Activated CD8-positive, alpha-beta T cell treated with anti-CD3 and anti-CD28 coated beads for 36 hours (primary cell): ENCODE results near the gene WSB1. TPM values are rescaled to one million over a fixed set of nuclear protein-coding genes. Genes with fewer than 3 reads are reported as not detected.
"Not testable (repeated sequence)": the region's sequence is repeated elsewhere in the genome, so short reads cannot be mapped to it uniquely, and the experiment has no call there.

Source experiments
- ATAC-seq: fragments of 200-7000 bp; cut with Tn5 transposase; one replicate; pipeline ENCODE4 v1.10.0; 2021; ENCODE audit warnings: mild to moderate bottlenecking, moderate library complexity
- CTCF ChIA-PET: fragments of 350-600 bp; sonication (Branson Sonifier 250); formaldehyde crosslinking; loops from one replicate; lab custom pipeline; 2021; ENCODE audit warnings: antibody characterized with exemption; lab: Charles Lee
- POLR2A ChIA-PET: fragments of 350-600 bp; sonication (Branson Sonifier 250); formaldehyde crosslinking; loops from one replicate; lab custom pipeline; 2021; ENCODE audit warnings: antibody characterized with exemption; lab: Charles Lee
- DNase-seq: peaks from one replicate; pipeline ENCODE4 v3.0.0-alpha.2; 2020
- H3K27ac Mint-ChIP-seq: one replicate; pipeline ENCODE4 v1.8.0; 2021; ENCODE audit warnings: mild to moderate bottlenecking, mixed read lengths
- H3K27me3 Mint-ChIP-seq: one replicate; pipeline ENCODE4 v1.8.0; 2021; ENCODE audit warnings: mixed read lengths
- H3K36me3 Mint-ChIP-seq: one replicate; pipeline ENCODE4 v1.8.0; 2021; ENCODE audit warnings: low read depth, mixed read lengths
- H3K4me1 Mint-ChIP-seq: one replicate; pipeline ENCODE4 v1.8.0; 2021; ENCODE audit warnings: low read depth, mixed read lengths
- H3K4me3 Mint-ChIP-seq: one replicate; pipeline ENCODE4 v1.8.0; 2021; ENCODE audit warnings: mild to moderate bottlenecking, moderate library complexity, mixed read lengths
- H3K9me3 Mint-ChIP-seq: one replicate; pipeline ENCODE4 v1.8.0; 2021; ENCODE audit warnings: mixed read lengths
- CTCF ChIP-seq: fragments of 200-600 bp; IDR thresholded peaks from one replicate; pipeline ENCODE4 v1.8.0; 2022; ENCODE audit warnings: antibody characterized with exemption, mild to moderate bottlenecking
- intact Hi-C: fragments of 100-400 bp; cut with micrococcal nuclease; formaldehyde crosslinking; loops from one replicate; pipeline ENCODE4 v1.10.0; 2022
- total RNA-seq, 2 experiments: library from RNA; stranded (reverse); gene quantifications; one replicate each; pipeline ENCODE4 v1.2.3, GENCODE V29; 2021

Gene WSB1
- total RNA-seq, 2 experiments from 2014 or later: 224 to 231 TPM

- Mint-ChIP-seq H3K27me3 (peaks cover 12% of the 10 kb centered on the region), H3K4me3 (no peak overlapping the region), H3K36me3 (no peaks in the 10 kb centered on the region), H3K4me1 (no peaks in the 10 kb centered on the region), H3K9me3 (no peaks in the 10 kb centered on the region), H3K27ac (no peak overlapping the region)
- ChIA-PET POLR2A (no interaction called here), CTCF (interaction anchor here (1.0 kb wide), 1 partner anchor 67 kb away, joined by 4 read pairs; no protein-coding TSS in a partner anchor)
- intact Hi-C loops: no loop called here
- no peak for TF ChIP-seq CTCF
- ATAC-seq (no peak), DNase-seq (no peak)
Measured at GRCh38 chr17:27266228-27266627, 27.7 kb upstream of the WSB1 start.

- no peak overlapping the region for H3K4me3 Mint-ChIP-seq
- intact Hi-C loops: no loop called here
- DNase-seq (no peak), ATAC-seq (no peak)
- no peaks in the 10 kb centered on the region for H3K4me1 Mint-ChIP-seq
- H3K9me3 Mint-ChIP-seq: no peaks in the 10 kb centered on the region
- CTCF ChIA-PET: interaction anchor here (0.7 to 1.4 kb wide), 3 partner anchors 23 to 65 kb away, joined by 3 read pairs; no protein-coding TSS in a partner anchor
- TF ChIP-seq CTCF: no peak
- POLR2A ChIA-PET: interaction anchor here (1.0 kb wide), 1 partner anchor 77 kb away, joined by 3 read pairs; no protein-coding TSS in a partner anchor
- peaks cover 12% of the 10 kb centered on the region for H3K27me3 Mint-ChIP-seq
- no peak overlapping the region for H3K27ac Mint-ChIP-seq
- no peaks in the 10 kb centered on the region for H3K36me3 Mint-ChIP-seq
Measured at GRCh38 chr17:27268394-27269085, 25.4 kb upstream of the WSB1 start.

- Mint-ChIP-seq H3K27ac (no peak overlapping the region), H3K4me1 (no peaks in the 10 kb centered on the region), H3K4me3 (no peak overlapping the region), H3K36me3 (no peaks in the 10 kb centered on the region), H3K9me3 (no peaks in the 10 kb centered on the region), H3K27me3 (peaks cover 12% of the 10 kb centered on the region)
- TF ChIP-seq CTCF: no peak
- ATAC-seq (no peak), DNase-seq (no peak)
- CTCF ChIA-PET: interaction anchor here (0.7 to 1.3 kb wide), 2 partner anchors 24 to 30 kb away, joined by 3 to 4 read pairs; no protein-coding TSS in a partner anchor
- POLR2A ChIA-PET: interaction anchor here (1.0 kb wide), 1 partner anchor 76 kb away, joined by 3 read pairs; no protein-coding TSS in a partner anchor
- intact Hi-C loops: no loop called here
Measured at GRCh38 chr17:27269201-27269600, 24.7 kb upstream of the WSB1 start.

- POLR2A ChIA-PET: interaction anchor here (0.8 kb wide), 1 partner anchor 9 kb away, joined by 4 read pairs; no protein-coding TSS in a partner anchor
- CTCF ChIA-PET: interaction anchor here (1.3 kb wide), 1 partner anchor 31 kb away, joined by 4 read pairs; no protein-coding TSS in a partner anchor
- H3K27me3 Mint-ChIP-seq: peaks cover 12% of the 10 kb centered on the region
- no peak for TF ChIP-seq CTCF
- H3K36me3 Mint-ChIP-seq: no peaks in the 10 kb centered on the region
- no peak overlapping the region for H3K27ac Mint-ChIP-seq
- H3K4me1 Mint-ChIP-seq: no peaks in the 10 kb centered on the region
- H3K4me3 Mint-ChIP-seq: no peak overlapping the region
- DNase-seq (no peak), ATAC-seq (no peak)
- intact Hi-C loops: no loop called here
- H3K9me3 Mint-ChIP-seq: no peaks in the 10 kb centered on the region
Measured at GRCh38 chr17:27269974-27270373, 23.9 kb upstream of the WSB1 start.

- H3K36me3 Mint-ChIP-seq: no peaks in the 10 kb centered on the region
- no peak for ATAC-seq
- POLR2A ChIA-PET: interaction anchor here (1.1 kb wide), 1 partner anchor 15 kb away, joined by 3 read pairs; no protein-coding TSS in a partner anchor
- no peak for DNase-seq
- TF ChIP-seq CTCF: no peak
- H3K9me3 Mint-ChIP-seq: no peaks in the 10 kb centered on the region
- no peak overlapping the region for H3K27ac Mint-ChIP-seq
- no peaks in the 10 kb centered on the region for H3K27me3 Mint-ChIP-seq
- CTCF ChIA-PET: interaction anchor here (1.0 to 1.7 kb wide), 3 partner anchors 40 to 70 kb away, joined by 4 to 5 read pairs (median 4); no protein-coding TSS in a partner anchor
- H3K4me1 Mint-ChIP-seq: no peaks in the 10 kb centered on the region
- intact Hi-C loops: no loop called here
- no peak overlapping the region for H3K4me3 Mint-ChIP-seq
Measured at GRCh38 chr17:27276653-27277156, 17.2 kb upstream of the WSB1 start.

GRCh38 chr17:27279132-27279531, 14.8 kb upstream of the WSB1 start:
- CTCF ChIA-PET: interaction anchor here (1.1 kb wide), 1 partner anchor 54 kb away, joined by 3 read pairs; no protein-coding TSS in a partner anchor
- H3K4me3 Mint-ChIP-seq, H3K27me3 Mint-ChIP-seq, intact Hi-C loops, ATAC-seq, H3K36me3 Mint-ChIP-seq, DNase-seq, H3K27ac Mint-ChIP-seq, H3K4me1 Mint-ChIP-seq, H3K9me3 Mint-ChIP-seq: not testable (repeated sequence)
- POLR2A ChIA-PET: interaction anchor here (1.0 to 1.4 kb wide), 2 partner anchors 9 to 16 kb away, joined by 3 to 4 read pairs; no protein-coding TSS in a partner anchor
